DMS53 treated with DMSO at 0.1 percent for 48 hours (cell line): Measurements from ENCODE around the gene FLRT1.

Source experiments
- DNase-seq: peaks from one replicate; lab custom pipeline; 2025; ENCODE audit not compliant: unreplicated experiment; lab: John Stamatoyannopoulos, UW

FLRT1 gene

GRCh38 chr11:64022125-64022784 lies 13.5 kb upstream of the FLRT1 start:
- DNase-seq: no peak

DNA sequence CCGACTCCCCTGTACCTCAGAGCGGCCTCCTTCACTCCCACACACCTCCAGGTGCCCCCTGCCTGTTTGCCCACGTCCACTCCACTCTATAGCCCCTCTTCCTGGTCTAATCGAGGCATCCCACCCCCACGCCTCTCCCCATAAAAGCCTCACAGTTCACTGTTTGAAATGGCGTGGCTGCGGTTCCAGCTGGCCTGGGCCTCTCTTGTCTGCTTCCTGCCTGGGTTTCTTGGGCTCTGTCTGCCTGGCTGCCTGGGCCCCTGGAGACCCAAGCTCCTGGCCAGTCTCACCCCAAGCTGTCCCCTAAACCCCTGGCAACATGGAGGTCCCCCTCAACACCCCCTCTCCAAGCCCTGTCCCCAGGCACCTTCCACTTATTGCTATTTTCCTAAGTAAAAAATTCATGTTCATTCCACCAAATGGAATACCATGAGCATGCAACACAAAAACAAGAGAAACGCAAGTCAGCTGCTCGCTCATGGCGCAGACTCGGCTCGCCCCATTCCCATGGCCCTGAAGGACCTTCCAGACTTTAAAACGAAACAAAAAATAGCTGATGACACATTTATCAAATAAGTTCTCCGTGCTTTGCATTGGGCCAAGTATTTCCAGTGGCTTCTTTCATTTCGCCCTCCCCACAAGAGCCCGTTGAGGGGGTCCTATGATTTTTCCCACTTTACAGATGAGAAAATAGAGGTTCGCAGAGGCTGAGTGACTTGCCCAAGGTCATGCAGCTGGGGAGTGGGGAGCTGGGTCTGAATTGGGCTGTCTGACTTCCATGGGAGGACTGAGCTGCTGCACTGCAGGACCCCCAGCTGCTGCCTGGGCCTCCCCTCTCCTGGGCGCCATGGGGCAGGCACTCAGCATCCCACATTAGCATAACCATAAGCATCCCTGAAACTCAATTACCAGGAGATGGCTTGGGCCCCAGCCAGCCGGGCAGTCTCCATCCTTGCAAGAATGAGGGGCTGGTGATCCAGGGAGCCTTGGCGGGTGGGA lies 11.7 kb upstream of the FLRT1 start:
- no peak for DNase-seq

- DNase-seq: no peak
Observed at GRCh38 chr11:64025205-64025604, 10.5 kb upstream of the FLRT1 start.

DNA sequence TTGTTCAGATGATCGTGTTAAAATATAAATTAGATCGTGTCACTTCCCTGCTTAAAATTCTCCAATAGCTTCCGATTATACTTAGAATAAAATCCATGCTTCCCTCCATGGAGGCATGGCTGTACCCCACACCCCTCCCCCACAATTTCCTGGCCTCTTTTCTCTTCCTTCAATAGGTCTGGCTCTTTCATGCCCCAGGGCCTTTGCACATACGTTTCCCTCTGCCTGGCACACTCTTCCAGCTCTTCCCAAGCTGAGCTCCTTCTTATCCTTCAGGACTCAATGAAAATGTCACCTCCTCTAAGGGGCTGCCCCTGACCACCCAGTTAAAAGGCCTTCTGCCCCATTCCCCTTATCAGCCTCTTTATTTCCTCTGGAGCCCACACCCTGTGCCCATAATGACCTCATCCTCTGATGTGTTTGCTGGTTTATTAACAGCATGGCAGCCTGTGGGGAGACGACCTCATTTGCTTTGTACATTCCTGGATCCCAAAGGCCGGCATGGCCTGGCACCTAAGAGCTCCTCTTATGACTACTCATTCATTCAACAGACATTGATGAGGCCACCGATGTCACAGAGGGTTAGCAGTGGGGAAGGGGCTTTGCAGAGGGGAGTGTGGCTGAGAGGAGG lies 9.0 kb upstream of the FLRT1 start:
- no peak for DNase-seq

DNA sequence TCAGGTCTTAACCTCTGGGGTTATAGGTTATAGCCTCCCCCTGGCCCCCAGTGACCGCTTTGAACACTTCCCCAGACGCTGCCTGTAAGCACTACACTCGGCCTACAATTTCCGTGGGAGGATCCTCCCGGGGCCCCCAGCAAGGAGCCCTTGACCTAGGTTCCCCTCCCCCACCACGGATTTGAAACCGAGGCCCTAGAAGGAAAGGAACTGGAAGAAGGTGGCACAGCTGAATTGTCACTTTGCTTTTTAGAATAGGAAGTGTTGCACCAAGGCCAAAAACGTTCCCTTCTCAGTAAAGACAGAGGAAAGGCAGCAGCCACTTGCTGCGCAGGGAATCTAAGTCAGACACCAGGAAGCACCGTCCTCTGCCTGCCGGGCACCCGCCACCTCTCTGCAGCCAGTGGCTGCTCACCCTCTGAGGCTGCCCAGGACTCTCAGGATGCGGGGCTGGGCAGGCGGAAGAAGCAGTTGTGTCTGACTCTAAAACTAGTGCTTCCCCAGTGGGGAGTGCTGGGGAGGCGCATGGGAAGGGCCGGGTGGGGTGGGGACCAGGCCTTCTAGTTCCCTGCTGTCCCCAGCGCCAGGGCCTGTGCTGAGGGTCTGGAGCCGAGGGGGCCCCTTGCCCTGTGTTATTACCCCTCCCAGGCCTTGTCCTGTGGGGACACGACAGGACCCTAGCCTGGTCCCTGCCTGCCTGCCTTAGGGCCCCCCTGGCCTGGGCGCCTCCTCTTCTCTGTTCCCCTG lies 7.9 kb upstream of the FLRT1 start:
- no peak for DNase-seq

DNA sequence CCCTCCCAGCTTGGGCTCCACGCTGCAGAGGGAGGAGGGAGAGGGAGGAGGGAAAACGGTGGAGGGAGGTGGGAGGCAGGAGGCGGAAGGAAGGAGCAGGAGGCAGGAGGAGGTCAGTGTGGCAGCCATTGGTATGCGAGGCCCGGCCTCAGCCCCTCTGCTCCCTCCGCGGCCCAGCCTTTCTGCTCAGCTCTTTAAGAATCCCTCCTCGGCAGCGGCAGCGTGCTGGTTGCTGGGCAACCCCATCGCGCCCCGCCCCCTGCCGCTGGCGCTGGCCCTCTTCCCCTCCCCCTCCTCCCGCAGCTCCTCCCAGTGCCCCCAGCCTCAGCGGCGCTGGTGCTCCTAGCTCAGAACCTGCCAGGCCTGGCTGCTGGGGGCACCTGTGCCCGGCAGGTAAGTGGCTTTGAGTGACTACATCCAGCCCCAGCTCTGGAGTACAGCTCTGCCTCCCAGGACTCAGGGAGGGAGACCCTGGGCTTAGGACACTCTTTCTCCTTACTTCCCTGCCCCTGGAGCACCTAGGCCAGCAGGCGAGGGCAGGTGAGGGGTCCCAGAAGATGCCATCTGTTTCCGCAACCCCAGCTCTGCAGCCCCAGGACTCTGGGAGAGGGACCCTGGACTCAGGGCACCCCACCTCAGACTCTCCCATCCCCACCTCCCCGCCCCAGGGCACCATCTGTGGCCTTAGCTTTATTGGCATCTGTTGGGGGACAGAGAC lies 7.2 kb upstream of the FLRT1 start:
- DNase-seq: no peak

- no peak for DNase-seq
Observed at GRCh38 chr11:64029773-64030172, 6.0 kb upstream of the FLRT1 start.

GRCh38 chr11:64031001-64031400 lies 4.7 kb upstream of the FLRT1 start:
- DNase-seq: no peak

DNA sequence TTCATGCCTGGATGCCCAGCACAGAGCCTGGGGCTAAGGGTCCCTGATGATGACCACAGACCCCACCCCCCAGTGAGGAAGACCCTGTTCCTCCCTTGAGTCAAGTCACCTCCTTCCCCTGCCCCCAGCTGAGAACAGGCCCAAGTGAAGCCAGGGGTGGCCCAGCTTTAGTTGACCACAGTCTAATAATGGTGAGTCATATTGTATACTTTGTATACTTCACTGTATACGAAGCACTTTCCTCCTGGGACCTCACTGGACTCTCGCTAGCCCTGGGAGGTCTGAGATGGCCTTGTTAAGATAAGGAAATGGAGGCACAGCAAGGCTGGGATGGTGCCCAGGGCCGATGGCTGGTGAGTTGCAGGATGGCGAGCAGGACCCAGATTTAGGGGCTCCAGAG lies 3.7 kb upstream of the FLRT1 start:
- no peak for DNase-seq

DNA sequence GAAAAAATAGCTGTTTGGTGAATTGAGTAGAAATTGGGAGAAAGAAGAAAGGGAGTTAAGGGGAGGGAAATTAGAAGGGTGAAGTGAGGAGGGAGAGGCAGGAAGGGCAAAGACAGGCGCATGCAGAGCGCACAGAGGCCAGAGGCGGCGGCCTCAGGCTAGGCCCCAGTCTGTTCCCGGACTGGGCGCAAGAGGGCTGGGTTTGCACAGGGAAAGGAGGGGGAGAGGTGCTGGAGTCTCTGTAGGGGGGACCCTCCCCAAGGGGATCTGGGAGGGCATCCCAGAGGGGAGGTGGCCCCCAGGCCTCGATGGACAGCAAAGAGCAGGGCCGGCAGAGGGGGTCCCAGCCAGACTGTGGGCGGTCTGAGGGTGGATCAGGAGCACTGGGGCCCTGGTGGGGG lies 1.3 kb upstream of the FLRT1 start:
- no peak for DNase-seq

DNA sequence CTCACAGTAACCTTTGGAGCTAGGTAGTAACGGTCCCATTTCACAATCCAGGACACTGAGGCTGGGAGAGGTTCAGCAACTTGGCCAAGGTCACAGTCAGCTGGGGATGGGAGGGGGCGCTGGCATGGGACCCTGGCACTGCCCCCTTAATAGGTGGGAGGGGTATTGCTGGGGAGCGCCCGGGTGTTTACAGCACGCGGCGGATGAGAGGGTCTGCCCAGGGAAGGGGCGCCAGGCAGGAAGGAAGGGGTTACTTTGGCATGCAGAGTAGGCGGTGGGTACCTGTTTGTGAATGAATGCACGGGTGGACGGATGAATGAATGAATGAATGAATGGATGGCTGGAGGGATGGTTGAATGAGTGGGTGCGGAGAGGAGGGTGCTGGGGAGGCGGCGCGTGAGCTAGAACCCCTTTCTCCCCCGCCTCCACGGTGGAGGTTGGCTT lies 628 bp upstream of the FLRT1 start:
- DNase-seq: no peak

- DNase-seq: no peak
Observed at GRCh38 chr11:64036087-64037026, 626 bp downstream of the FLRT1 start.

DNA sequence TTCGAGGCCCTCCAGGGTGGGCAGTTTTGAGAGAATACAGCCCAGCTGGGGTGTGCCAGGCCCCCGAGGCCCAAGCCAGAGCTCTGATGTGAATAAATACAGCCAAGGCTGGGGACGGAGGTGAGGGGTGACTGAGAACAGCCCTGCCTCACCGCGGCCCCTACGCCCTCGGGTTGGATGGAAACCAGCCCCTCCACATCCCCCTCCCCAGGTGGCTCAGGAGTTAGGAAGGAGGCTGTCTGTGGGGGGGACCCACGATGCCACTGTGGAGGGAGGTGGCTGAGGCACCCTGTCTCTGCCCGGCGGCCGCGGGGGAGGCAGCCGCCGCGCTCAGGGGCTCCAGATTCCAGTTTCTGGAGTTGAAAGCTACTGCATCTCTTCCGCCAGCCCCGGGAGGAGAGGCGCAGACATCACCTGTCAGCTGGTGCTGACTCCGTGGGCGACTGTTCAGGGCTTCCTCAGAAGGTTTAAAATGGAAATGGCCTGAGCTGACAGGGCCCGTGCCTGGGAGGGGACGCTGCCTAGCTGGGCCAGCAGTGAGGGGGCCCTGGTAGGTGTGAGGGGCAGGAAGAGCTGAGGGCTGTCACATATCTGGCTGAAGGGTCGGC lies 1.4 kb downstream of the FLRT1 start:
- no peak for DNase-seq

GRCh38 chr11:64038500-64038899 lies 2.8 kb downstream of the FLRT1 start:
- DNase-seq: no peak

DNA sequence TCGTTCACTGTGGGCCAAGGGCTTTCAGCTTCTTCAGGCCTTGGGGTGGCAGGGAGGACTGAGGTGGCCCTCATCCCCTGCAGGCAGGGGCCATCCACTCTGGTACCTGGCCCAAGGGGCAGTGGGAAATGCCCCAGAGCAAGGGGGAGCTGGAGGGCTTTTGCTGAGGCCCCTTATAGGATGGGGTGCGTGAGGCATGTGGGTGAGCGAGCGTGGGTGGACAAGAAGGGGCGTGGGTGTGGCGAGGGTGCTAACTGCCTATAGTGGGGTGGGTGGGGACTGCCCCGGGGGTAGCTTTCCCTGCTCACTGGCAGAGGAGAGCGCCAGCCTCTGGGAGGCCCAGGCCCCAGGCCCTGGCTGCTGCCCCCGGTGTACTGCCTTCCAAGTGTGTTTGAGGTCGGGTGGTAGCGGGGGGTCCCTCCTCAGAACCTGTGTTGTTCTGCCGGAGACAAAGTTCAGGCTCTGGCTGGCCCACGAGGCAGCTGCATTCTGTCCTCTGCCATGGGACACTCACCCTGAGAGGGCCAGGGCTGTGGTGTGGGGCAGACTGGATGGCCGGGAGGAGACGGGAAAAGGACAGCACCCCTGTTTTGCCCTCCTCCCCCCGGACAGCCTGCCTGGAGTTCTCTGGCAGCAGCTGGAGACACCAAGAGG lies 3.4 kb downstream of the FLRT1 start:
- DNase-seq: no peak

- no peak for DNase-seq
Observed at GRCh38 chr11:64040684-64041322, 5.1 kb downstream of the FLRT1 start.

DNA sequence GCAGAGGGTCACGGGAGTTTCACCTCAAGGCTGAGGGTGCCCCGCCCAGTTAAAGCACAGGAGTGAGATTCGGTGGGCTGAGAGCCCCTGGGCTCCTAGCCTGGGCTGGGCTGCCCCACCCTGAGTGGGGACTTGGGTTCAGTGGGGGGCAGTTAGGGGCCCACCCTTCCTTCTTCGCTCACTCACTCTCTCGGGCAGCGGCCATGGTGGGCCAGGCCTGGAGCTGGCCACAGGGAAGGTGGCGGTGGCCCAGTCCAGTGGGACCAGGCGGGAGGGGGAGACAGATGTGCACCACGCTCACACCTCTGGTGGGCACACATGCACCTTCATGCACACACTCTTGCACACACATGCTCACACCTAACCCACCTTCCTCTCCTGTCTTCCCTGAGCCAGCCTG lies 6.1 kb downstream of the FLRT1 start:
- no peak for DNase-seq

DNA sequence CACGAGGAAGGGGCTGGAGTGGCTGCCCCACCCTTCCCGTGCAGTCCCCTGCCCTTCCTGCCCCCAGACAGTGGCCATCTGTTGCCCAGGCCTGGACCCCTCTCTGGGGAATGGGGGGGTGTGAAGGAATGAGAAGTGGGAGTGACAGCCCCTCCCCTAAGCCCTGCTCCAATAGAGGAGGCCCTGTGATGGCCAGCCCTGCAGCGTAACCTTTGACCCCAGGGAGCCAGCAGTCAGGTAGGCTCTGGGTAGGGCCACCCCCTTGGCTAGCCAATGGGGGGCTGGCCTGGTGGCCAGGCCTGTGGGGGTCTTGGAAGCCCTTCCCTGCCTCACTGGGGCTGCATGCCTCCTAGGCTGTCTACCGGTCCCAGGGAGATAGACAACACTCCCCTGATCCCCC lies 6.6 kb downstream of the FLRT1 start:
- no peak for DNase-seq
